ENCODE data around the gene ULK4. TPM values are rescaled to one million over a fixed set of nuclear protein-coding genes. Genes with fewer than 3 reads are reported as not detected.
"Not testable (repeated sequence)": the region's sequence is repeated elsewhere in the genome, so short reads cannot be mapped to it uniquely, and the experiment has no call there.

Gene ULK4
- total and polyA plus RNA-seq, 9 of the 15 experiments (the other 6 are each of a cell fraction or from before 2014, with no cell fraction given) = 3.0 to 5.9 (median 3.5) TPM

GRCh38 chr3:41649129-41649739, 312.7 kb downstream of the ULK4 start:
- intact Hi-C loops (cut with micrococcal nuclease) (no loop called here), in situ Hi-C loops (cut with MboI) (loop anchor here (5.0 kb wide), 1 partner anchor 1918 kb away; no protein-coding TSS in a partner anchor)
- no peak for ATAC-seq

GRCh38 chr3:41647730-41648129, 314.2 kb downstream of the ULK4 start:
- not testable (repeated sequence) for H3K36me3 ChIP-seq (ENCODE audit: control insufficient read depth, insufficient read depth, low read length); TF ChIP-seq ATF1 (CRISPR knock-in tag; IDR thresholded peaks at IDR 0.05)
- TF ChIP-seq EP400 (IDR thresholded peaks at IDR 0.05) (peak; percentile 52; the same call in 1 of the 2 replicates), RBFOX2 (IDR thresholded peaks at IDR 0.05; ENCODE audit: low read depth, low read length) (peak; percentile 38), NRF1 (conservative IDR thresholded peaks at IDR 0.05 in 1 of 2, IDR thresholded peaks at IDR 0.05 in 1 of 2) (peak; percentile 53 to 63; a peak in 3 of 4 replicates), EGR1 (conservative IDR thresholded peaks at IDR 0.05) (0 out of 2 replicates have a peak, but pooled peaks have one; percentile 27), TFAP4 (CRISPR knock-in tag; IDR thresholded peaks at IDR 0.05; ENCODE audit: borderline replicate concordance) (peak; percentile 59; the same call in 1 of the 2 replicates), TAF9B (IDR thresholded peaks at IDR 0.05; ENCODE audit: partially characterized antibody) (peak; percentile 59), TAF7 (tag; IDR thresholded peaks at IDR 0.05) (peak; percentile 65), ATF1 (tag; IDR thresholded peaks at IDR 0.05) (peak; percentile 39), POLR2A (conservative IDR thresholded peaks at IDR 0.05) (0 out of 2 replicates have a peak, but pooled peaks have one; percentile 26)

More at GRCh38 chr3:41649129-41649739, 312.7 kb downstream of the ULK4 start:
- Histone ChIP-seq H2AFZ (ENCODE audit: low read depth, low read length) (no peak overlapping the region), H3K79me2 (ENCODE audit: control insufficient read depth, insufficient read depth, low read length) (no peaks in the 10 kb centered on the region), H3K4me2 (ENCODE audit: insufficient read depth, low read length) (no peak overlapping the region), H3K9me3 (replicated peaks; ENCODE audit: control insufficient read depth, insufficient read depth, low read depth, low read length) (no peaks in the 10 kb centered on the region; the same call in 1 of the 2 replicates), H3K9ac (ENCODE audit: insufficient read depth in 1 of 2, low read depth in 2 of 2, low read length in 2 of 2) (no peak overlapping the region), H3K27ac (ENCODE audit: extremely low read depth, low read depth, low read length) (no peak overlapping the region), H3K9me1 (ENCODE audit: control insufficient read depth, insufficient read depth, low read length) (no peaks in the 10 kb centered on the region), H3K4me3 (no peak overlapping the region), H3K4me1 (replicated peaks in 1 of 2; ENCODE audit: control insufficient read depth in 2 of 2, insufficient read depth in 2 of 2, low read length in 2 of 2) (peaks cover 0 to 5% of the 10 kb centered on the region in 2 experiments; a peak in 2 of 5 replicates), H4K20me1 (replicated peaks; ENCODE audit: control insufficient read depth, insufficient read depth, low read length) (no peaks in the 10 kb centered on the region), H3K27me3 (ENCODE audit: control insufficient read depth in 2 of 2, insufficient read depth in 2 of 2, low read length in 2 of 2) (peaks cover 0 to 15% of the 10 kb centered on the region in 2 experiments; a peak in 2 of 5 replicates), H3K36me3 (ENCODE audit: control insufficient read depth, insufficient read depth, low read length) (no peaks in the 10 kb centered on the region)
- no TSS peak for BruUV-seq (replicated peaks)
- POLR2A ChIA-PET = no interaction called here
- TF ChIP-seq CTBP1 (IDR thresholded peaks at IDR 0.05; ENCODE audit: borderline replicate concordance) = no peak
- DNase-seq (ENCODE audit: extremely low read depth in 1 of 4, low spot score in 3 of 4) (no peak), FAIRE-seq (no peak)
- WGBS (ENCODE audit: insufficient coverage, low coverage, missing lambda C conversion rate) = 8% methylated on average over 8 of the region's 8 CpGs
- CTCF ChIA-PET (ENCODE audit: low intra/inter-chr PET ratio) = no interaction called here

More at GRCh38 chr3:41647730-41648129, 314.2 kb downstream of the ULK4 start:
- H4K20me1 ChIP-seq (replicated peaks; ENCODE audit: control insufficient read depth, insufficient read depth, low read length); POLR2A ChIA-PET; H3K79me2 ChIP-seq (ENCODE audit: control insufficient read depth, insufficient read depth, low read length); H3K9me3 ChIP-seq (replicated peaks; ENCODE audit: control insufficient read depth, insufficient read depth, low read depth, low read length); DNase-seq (ENCODE audit: extremely low read depth in 1 of 4, low spot score in 3 of 4); H3K4me1 ChIP-seq (replicated peaks in 1 of 2; ENCODE audit: control insufficient read depth in 2 of 2, insufficient read depth in 2 of 2, low read length in 2 of 2); FAIRE-seq; ATAC-seq; H3K9me1 ChIP-seq (ENCODE audit: control insufficient read depth, insufficient read depth, low read length); BruUV-seq (replicated peaks); CTCF ChIA-PET (ENCODE audit: low intra/inter-chr PET ratio); intact Hi-C loops (cut with micrococcal nuclease); H3K27ac ChIP-seq (ENCODE audit: extremely low read depth, low read depth, low read length); H3K9ac ChIP-seq (ENCODE audit: insufficient read depth in 1 of 2, low read depth in 2 of 2, low read length in 2 of 2): not testable (repeated sequence)
- Histone ChIP-seq H3K27me3 (ENCODE audit: control insufficient read depth in 2 of 2, insufficient read depth in 2 of 2, low read length in 2 of 2) (peaks cover 0 to 15% of the 10 kb centered on the region in 2 experiments; a peak in 2 of 5 replicates), H3K4me2 (ENCODE audit: insufficient read depth, low read length) (peak overlapping the region; percentile 55; the same call in 1 of the 2 replicates), H3K4me3 (peak overlapping the region; percentile 17; the same call in 1 of the 2 replicates), H2AFZ (ENCODE audit: low read depth, low read length) (peak overlapping the region; percentile 60)
- in situ Hi-C loops (cut with MboI) = loop anchor here (5.0 kb wide), 1 partner anchor 1920 kb away; no protein-coding TSS in a partner anchor
- WGBS (ENCODE audit: insufficient coverage, low coverage, missing lambda C conversion rate) = 0% methylated on average over 7 of the region's 17 CpGs

All from K562 (cell line).